K562 (cell line): Measurements from ENCODE around the gene AAR2. TPM values are rescaled to one million over a fixed set of nuclear protein-coding genes. Genes with fewer than 3 reads are reported as not detected.

Experiments used
- BRCA1 ChIP-seq, 2 experiments: fragments of 450-650 bp in 1 of 2; sonication (generic) in 1 of 2; formaldehyde crosslinking in 1 of 2; IDR thresholded peaks; 2 replicates each; pipeline versions ENCODE4 v1.5.0 to v1.6.1; 2017 to 2020; ENCODE audit warnings: mild to moderate bottlenecking in 1 of 2, missing genetic modification reagents in 1 of 2
- CBFB ChIP-seq: sonication (generic); formaldehyde crosslinking; IDR thresholded peaks from 2 replicates; pipeline ENCODE4 v1.4.0; 2020; ENCODE audit warnings: mild to moderate bottlenecking, missing genetic modification reagents
- CBX5 ChIP-seq: IDR thresholded peaks from 2 replicates; pipeline ENCODE4 v1.6.1; 2014; ENCODE audit warnings: low read depth, borderline replicate concordance
- ETV5 ChIP-seq: sonication (generic); formaldehyde crosslinking; IDR thresholded peaks from 2 replicates; pipeline ENCODE4 v1.4.0; 2020; ENCODE audit warnings: low read depth, mild to moderate bottlenecking, missing genetic modification reagents
- GTF2A2 ChIP-seq: IDR thresholded peaks from 2 replicates; pipeline ENCODE4 v1.6.1; 2016; ENCODE audit warnings: mild to moderate bottlenecking, missing genetic modification characterization, missing compliant biosample characterization
- GTF2B ChIP-seq: IDR thresholded peaks from 2 replicates; pipeline ENCODE4 v1.6.1; 2011; ENCODE audit not compliant: insufficient read length; ENCODE audit errors: extremely low read depth
- HNRNPLL ChIP-seq: fragments of 200-400 bp; formaldehyde crosslinking; IDR thresholded peaks from 2 replicates; pipeline ENCODE4 v1.6.1; 2017; ENCODE audit warnings: low read length, low read depth, mild to moderate bottlenecking; ENCODE audit not compliant: poor library complexity, severe bottlenecking
- NKRF ChIP-seq: fragments of 450-650 bp; IDR thresholded peaks from 2 replicates; pipeline ENCODE4 v1.6.1; 2016; ENCODE audit warnings: borderline replicate concordance
- NR2C2 ChIP-seq, 2 experiments: fragments of 200-800 bp in 1 of 2; sonication (Bioruptor generic) in 1 of 2; sonication (generic) in 1 of 2; formaldehyde crosslinking in 1 of 2; IDR thresholded peaks; 2 replicates each; pipeline versions ENCODE4 v1.6.1 to v1.8.0; 2016 to 2022; ENCODE audit warnings: mild to moderate bottlenecking in 1 of 2, missing compliant biosample characterization in 1 of 2, missing genetic modification characterization in 1 of 2, missing genetic modification reagents in 1 of 2
- NRF1 ChIP-seq, 2 experiments: fragments of 450-650 bp; IDR thresholded peaks in 1 of 2; conservative IDR thresholded peaks in 1 of 2; 2 replicates each; pipeline ENCODE4 v1.6.1; 2014; ENCODE audit warnings: mild to moderate bottlenecking in 2 of 2
- SMARCA4 ChIP-seq: fragments of 450-650 bp; IDR thresholded peaks from 2 replicates; pipeline ENCODE4 v1.6.1; 2016
- SNRNP70 ChIP-seq: fragments of 200-400 bp; formaldehyde crosslinking; optimal IDR thresholded peaks from 2 replicates; pipeline ENCODE3; 2017; ENCODE audit warnings: low read depth, low read length
- TEAD1 ChIP-seq, 2 experiments: fragments of 450-650 bp in 1 of 2; sonication (generic) in 1 of 2; formaldehyde crosslinking; IDR thresholded peaks; 2 replicates each; pipeline versions ENCODE4 v1.4.0 to v1.8.0; 2020 to 2022; ENCODE audit warnings: mild to moderate bottlenecking in 2 of 2, missing genetic modification reagents in 1 of 2
- THRA ChIP-seq: fragments of 450-650 bp; IDR thresholded peaks from 2 replicates; pipeline ENCODE4 v1.6.1; 2017; ENCODE audit warnings: mild to moderate bottlenecking, moderate library complexity
- ZBTB8A ChIP-seq: fragments of 450-650 bp; IDR thresholded peaks from 2 replicates; pipeline ENCODE4 v1.6.1; 2018; ENCODE audit warnings: mild to moderate bottlenecking, moderate library complexity; ENCODE audit not compliant: partially characterized antibody
- ZNF12 ChIP-seq: sonication (generic); formaldehyde crosslinking; IDR thresholded peaks from 2 replicates; pipeline ENCODE4 v1.4.0; 2020; ENCODE audit warnings: mild to moderate bottlenecking, missing genetic modification reagents
- ZNF121 ChIP-seq: sonication (generic); formaldehyde crosslinking; conservative IDR thresholded peaks from 2 replicates; pipeline ENCODE4 v1.8.0; 2022; ENCODE audit warnings: missing genetic modification reagents
- ZNF140 ChIP-seq: fragments of 250-450 bp; sonication (Bioruptor Pico); IDR thresholded peaks from 2 replicates; pipeline ENCODE4 v1.8.0; 2021; ENCODE audit warnings: moderate library complexity, mild to moderate bottlenecking, inconsistent platforms
- ZNF384 ChIP-seq: IDR thresholded peaks from 2 replicates; pipeline ENCODE4 v1.6.1; 2012; ENCODE audit warnings: low read depth, low read length, improper control_type of control experiment
- polyA plus RNA-seq, 8 experiments: library from polyadenylated mRNA; depleted of rRNA in 4 of 8; stranded (reverse) in 5 of 8; unstranded in 3 of 8; fragments of >200 nt; fragmentation: Nextera tagmentation in 2 of 8; fragmentation: Illumina TruSeq in 1 of 8; extraction: Ambion mirVana in 2 of 8; extraction: Trizol in 1 of 8; gene quantifications; 2 replicates each; pipeline versions ENCODE4 v1.2.1 to v1.2.3, GENCODE V29; 2011 to 2014; ENCODE audit warnings: inconsistent platforms in 1 of 8, missing spikeins in 1 of 8
- total RNA-seq, 7 experiments: library from RNA; depleted of rRNA in 6 of 7; stranded (reverse); fragments of >200 nt in 6 of 7; fragmentation: Illumina TruSeq in 2 of 7; extraction: Trizol in 2 of 7; gene quantifications; 2 replicates each; pipeline versions ENCODE4 v1.2.1 to v1.2.3, GENCODE V29; 2011 to 2021; ENCODE audit warnings: low replicate concordance in 1 of 7
- TF ChIP-seq, protein P1 (sequence below): sonication (generic); formaldehyde crosslinking; IDR thresholded peaks from 2 replicates; pipeline ENCODE4 v1.4.0; 2020; ENCODE audit warnings: mild to moderate bottlenecking, missing genetic modification reagents

Gene AAR2
- total and polyA plus RNA-seq, 9 of the 15 experiments (the other 6 are each of a cell fraction or from before 2014, with no cell fraction given), result 6.5 to 36.2 (median 24.7) TPM

DNA sequence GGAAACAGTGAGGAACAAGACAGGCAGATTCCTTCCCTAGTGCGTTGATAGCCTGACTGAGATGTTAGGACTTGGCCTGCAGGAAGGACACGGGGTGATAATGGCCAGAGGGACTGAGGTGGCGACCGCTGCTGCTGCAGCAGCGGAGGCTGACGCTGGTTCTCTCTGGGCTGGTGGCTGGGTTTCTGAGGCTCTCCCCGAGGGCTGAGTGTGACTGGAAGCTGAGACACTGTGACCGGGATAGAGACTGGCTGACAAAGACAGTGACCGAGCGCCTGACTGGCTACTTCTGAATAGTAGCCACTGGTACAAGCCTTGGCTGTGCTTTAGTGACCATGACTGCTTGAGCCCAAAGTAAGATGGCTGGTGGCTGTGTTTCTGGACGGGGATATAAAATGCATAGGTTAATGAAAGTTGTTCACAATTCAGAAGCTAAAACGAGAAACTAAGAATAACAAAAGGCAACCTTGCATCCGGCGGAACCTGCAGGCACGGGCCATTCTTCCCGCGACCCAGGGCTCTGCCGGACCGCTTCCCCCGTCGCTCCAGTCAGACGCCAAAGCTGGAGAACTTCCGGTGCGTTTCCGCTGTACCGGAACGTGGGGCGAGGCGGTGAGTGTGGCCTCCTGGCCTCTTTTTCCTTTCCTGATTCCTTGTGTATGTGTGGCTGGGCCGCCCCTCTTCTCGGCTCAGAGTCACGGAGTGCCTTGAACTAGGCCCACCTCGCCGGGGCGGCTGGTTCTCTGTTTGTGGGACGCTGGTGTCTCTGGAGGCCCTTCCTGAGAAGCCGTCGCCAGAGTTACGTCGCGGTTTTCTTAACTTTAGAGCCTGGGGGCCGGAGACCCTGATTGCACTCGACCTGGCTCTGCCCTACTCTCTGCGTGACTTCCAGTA is at the start of gene AAR2 (continued):
- TF ChIP-seq NRF1 (conservative IDR thresholded peaks at IDR 0.05 in 1 of 2, IDR thresholded peaks at IDR 0.05 in 1 of 2) (no peak), THRA (no peak), CBFB (CRISPR knock-in tag) (0 out of 2 replicates have a peak, but pooled peaks have one; percentile 34), ETV5 (CRISPR knock-in tag) (peak; percentile 89), ZNF12 (CRISPR knock-in tag) (peak; percentile 49; the same call in 1 of the 2 replicates), NKRF (peak; percentile 84; the same call in 1 of the 2 replicates), ZNF384 (0 out of 2 replicates have a peak, but pooled peaks have one; percentile 17), CBX5 (0 out of 2 replicates have a peak, but pooled peaks have one; percentile 42), SNRNP70 (no peak), NR2C2 (CRISPR knock-in tag; IDR thresholded peaks at IDR 0.05) (peak; percentile 94), NR2C2 (tag; IDR thresholded peaks at IDR 0.05) (peak; percentile 98), BRCA1 (IDR thresholded peaks at IDR 0.05) (no peak), BRCA1 (CRISPR knock-in tag; IDR thresholded peaks at IDR 0.05) (no peak), SMARCA4 (no peak), ZNF121 (CRISPR knock-in tag) (no peak), HNRNPLL (peak; percentile 30), ZBTB8A (peak; percentile 6), ZNF140 (CRISPR knock-in tag) (no peak), TEAD1 (CRISPR knock-in tag; IDR thresholded peaks at IDR 0.05) (peak; percentile 32 to 59; a peak in 1 of 4 replicates), GTF2B (no peak), GTF2A2 (tag) (peak; percentile 67)
- TF ChIP-seq, protein P1, sequence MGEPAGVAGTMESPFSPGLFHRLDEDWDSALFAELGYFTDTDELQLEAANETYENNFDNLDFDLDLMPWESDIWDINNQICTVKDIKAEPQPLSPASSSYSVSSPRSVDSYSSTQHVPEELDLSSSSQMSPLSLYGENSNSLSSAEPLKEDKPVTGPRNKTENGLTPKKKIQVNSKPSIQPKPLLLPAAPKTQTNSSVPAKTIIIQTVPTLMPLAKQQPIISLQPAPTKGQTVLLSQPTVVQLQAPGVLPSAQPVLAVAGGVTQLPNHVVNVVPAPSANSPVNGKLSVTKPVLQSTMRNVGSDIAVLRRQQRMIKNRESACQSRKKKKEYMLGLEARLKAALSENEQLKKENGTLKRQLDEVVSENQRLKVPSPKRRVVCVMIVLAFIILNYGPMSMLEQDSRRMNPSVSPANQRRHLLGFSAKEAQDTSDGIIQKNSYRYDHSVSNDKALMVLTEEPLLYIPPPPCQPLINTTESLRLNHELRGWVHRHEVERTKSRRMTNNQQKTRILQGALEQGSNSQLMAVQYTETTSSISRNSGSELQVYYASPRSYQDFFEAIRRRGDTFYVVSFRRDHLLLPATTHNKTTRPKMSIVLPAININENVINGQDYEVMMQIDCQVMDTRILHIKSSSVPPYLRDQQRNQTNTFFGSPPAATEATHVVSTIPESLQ, result peak; percentile 93; the same call in 1 of the 2 replicates
